ENCODE results near the gene BAG2.

BAG2 gene

DNA sequence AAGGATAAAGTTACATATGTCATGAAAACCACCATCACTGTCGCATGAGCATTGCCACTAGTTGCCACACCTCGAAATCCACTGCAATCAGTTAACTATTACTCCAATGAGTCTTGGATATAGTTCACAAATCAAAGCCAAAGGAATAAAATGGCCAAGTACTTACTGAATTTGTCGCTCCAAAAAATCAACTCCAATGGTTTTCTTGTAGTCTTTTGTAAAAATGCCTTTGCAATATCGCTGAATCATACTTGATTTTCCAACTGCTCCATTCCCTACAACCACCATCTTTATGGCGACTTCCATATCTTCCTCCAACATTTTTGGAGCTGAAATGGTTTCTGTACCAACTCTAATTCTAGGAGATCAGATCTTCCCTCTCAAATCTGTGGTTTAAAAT lies 37.9 kb downstream of the BAG2 start:
- intact Hi-C loops (cut with DNase I; ENCODE audit: low total_unique reads): no loop called here
- Histone ChIP-seq H3K9me3 (no peaks in the 10 kb centered on the region), H3K36me3 (no peaks in the 10 kb centered on the region), H3K27me3 (no peaks in the 10 kb centered on the region), H3K27ac (no peak overlapping the region), H3K4me1 (peaks cover 0 to 52% (median 2%) of the 10 kb centered on the region in 4 donors), H3K4me3 (no peak overlapping the region)
- DNase-seq: no peak
- TF ChIP-seq, protein P1, sequence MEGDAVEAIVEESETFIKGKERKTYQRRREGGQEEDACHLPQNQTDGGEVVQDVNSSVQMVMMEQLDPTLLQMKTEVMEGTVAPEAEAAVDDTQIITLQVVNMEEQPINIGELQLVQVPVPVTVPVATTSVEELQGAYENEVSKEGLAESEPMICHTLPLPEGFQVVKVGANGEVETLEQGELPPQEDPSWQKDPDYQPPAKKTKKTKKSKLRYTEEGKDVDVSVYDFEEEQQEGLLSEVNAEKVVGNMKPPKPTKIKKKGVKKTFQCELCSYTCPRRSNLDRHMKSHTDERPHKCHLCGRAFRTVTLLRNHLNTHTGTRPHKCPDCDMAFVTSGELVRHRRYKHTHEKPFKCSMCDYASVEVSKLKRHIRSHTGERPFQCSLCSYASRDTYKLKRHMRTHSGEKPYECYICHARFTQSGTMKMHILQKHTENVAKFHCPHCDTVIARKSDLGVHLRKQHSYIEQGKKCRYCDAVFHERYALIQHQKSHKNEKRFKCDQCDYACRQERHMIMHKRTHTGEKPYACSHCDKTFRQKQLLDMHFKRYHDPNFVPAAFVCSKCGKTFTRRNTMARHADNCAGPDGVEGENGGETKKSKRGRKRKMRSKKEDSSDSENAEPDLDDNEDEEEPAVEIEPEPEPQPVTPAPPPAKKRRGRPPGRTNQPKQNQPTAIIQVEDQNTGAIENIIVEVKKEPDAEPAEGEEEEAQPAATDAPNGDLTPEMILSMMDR (IDR thresholded peaks at IDR 0.05): no peak

DNA sequence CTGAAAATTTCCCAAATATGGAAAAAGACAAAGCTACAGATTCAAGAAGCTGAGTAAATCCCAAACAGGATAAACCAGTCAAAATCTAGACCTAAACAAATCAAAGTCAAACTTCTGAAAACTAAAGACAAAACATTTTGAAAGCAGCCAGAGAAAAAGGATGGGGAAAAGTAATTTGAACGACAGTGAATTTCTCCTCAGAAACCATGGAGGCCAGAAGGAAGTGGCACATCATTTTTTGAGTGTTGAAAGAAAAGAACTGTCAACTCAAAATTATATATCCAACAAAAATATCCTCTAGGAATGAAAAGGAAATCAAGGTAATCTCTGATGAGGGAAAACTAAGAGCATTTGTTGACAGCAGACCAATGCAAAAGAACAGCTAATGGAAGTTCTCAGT lies 43.1 kb downstream of the BAG2 start:
- H3K36me3 ChIP-seq: no peaks in the 10 kb centered on the region
- peaks cover 0 to 54% (median 8%) of the 10 kb centered on the region in 4 donors for H3K4me1 ChIP-seq
- H3K27ac ChIP-seq: no peak overlapping the region
- intact Hi-C loops (cut with DNase I; ENCODE audit: low total_unique reads): no loop called here
- H3K9me3 ChIP-seq: no peaks in the 10 kb centered on the region
- no peaks in the 10 kb centered on the region for H3K27me3 ChIP-seq
- no peak for DNase-seq
- TF ChIP-seq, protein P1 (IDR thresholded peaks at IDR 0.05): no peak
- no peak overlapping the region for H3K4me3 ChIP-seq

DNA sequence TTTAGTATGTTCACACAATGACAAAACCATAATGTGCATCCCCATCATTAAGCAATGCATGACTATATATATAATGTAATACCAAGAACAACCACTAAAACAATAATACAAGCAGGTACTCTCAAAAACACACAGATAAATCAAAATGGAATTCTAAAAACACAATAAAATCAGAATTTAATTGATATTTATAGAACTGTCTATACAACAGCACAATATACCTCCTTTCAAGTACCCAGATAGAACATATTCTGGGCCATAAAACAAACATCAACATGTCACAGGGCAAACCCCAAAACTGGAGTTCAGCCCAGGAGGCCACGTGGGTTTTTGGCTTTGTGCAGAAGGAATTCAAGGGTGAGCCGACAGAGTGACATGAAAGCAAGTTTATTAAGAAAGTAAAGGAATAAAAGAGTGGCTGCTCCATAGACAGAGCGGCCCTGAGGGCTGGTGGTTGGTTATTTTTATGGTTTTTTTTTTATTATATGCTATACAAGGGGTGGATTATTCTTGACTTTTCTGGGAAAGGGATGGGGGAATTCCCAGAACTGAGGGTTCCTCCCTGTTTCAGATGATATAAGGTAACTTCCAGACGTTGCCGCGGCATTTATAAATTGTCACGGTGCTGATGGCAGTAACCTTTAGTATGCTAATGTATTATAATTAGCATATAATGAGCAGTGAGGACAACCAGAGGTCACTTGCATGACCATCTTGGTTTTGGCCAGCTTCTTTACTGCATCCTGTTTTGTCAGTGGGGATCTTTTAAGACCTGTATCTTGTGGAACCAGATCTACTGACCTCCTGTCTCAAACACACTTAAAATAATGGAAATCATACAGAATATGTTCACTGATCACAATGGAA lies 44.3 kb downstream of the BAG2 start:
- Histone ChIP-seq H3K27me3 (no peaks in the 10 kb centered on the region), H3K36me3 (no peaks in the 10 kb centered on the region), H3K9me3 (no peaks in the 10 kb centered on the region), H3K4me3 (no peak overlapping the region), H3K4me1 (peaks cover 0 to 59% (median 8%) of the 10 kb centered on the region in 4 donors), H3K27ac (no peak overlapping the region)
- TF ChIP-seq, protein P1 (IDR thresholded peaks at IDR 0.05): no peak
- no peak for DNase-seq
- intact Hi-C loops (cut with DNase I; ENCODE audit: low total_unique reads): no loop called here

DNA sequence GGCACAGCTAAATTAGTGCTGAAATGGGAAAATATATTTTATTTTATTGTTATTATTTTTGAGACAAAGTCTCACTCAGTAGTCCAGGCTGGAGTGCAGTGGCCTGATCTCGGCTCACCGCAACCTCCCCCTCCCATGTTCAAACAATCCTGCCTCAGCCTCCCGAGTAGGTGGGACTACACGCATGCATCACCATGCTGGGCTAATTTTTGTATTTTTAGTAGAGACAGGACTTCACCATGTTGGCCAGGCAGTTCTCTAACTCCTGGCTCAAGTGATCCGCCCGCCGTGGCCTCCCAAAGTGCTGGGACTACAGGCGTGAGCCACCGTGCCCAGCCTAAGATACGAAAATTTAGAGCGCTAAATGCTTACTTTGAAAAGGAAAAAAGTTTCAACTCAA lies 45.1 kb downstream of the BAG2 start:
- Histone ChIP-seq H3K4me3 (no peak overlapping the region), H3K4me1 (peaks cover 0 to 52% (median 8%) of the 10 kb centered on the region in 4 donors), H3K9me3 (no peaks in the 10 kb centered on the region), H3K36me3 (no peaks in the 10 kb centered on the region), H3K27me3 (no peaks in the 10 kb centered on the region), H3K27ac (no peak overlapping the region)
- TF ChIP-seq, protein P1 (IDR thresholded peaks at IDR 0.05): no peak
- intact Hi-C loops (cut with DNase I; ENCODE audit: low total_unique reads): no loop called here
- DNase-seq: no peak

DNA sequence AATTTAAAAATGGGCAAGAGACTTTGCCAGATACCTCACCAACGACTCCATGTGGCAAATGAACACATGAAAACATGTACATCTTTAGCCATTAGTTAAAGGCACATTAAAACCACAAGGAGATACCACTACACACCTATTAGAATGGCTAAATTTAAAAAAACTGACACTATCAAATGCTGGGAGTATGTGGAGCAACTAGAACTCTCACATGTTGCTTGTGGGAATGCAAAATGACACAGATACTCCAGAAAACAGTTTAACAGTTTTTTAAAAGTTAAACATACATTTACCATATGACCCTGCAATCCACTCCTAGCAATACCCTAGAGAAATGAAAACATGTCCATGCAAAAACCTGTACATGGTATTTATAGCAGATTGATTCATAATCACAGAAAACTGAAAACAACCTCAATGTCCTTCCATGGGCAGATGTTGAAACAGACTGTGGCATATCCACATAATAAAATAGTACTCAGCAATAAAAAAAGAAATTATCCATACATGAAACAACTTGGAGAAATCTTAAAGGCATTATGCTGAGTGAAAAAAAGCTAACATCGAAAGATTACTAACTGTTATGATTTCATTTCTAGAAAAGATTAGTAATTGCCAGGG lies 48.1 kb downstream of the BAG2 start:
- DNase-seq: no peak
- TF ChIP-seq, protein P1 (IDR thresholded peaks at IDR 0.05): no peak
- H3K9me3 ChIP-seq: no peaks in the 10 kb centered on the region
- H3K4me3 ChIP-seq: peak overlapping the region; percentile 93 to 99
- H3K27ac ChIP-seq: peak overlapping the region in 1 of 2 donors; percentile 97
- no peaks in the 10 kb centered on the region for H3K36me3 ChIP-seq
- H3K27me3 ChIP-seq: no peaks in the 10 kb centered on the region
- intact Hi-C loops (cut with DNase I; ENCODE audit: low total_unique reads): loop anchor here (5.0 kb wide), 1 partner anchor 48 kb away; the partner anchor contains the start of gene BAG2
- peaks cover 0 to 52% (median 11%) of the 10 kb centered on the region in 4 donors for H3K4me1 ChIP-seq

Measured in tibial artery (tissue), 4 donors.